Nephron progenitor cell (in vitro differentiated cells): ENCODE data around the gene RGS8.

Source experiments
- DNase-seq: peaks from one replicate; pipeline ENCODE4 v3.0.0; 2021
- H3K27ac Mint-ChIP-seq: 2 replicates; pipeline ENCODE4 v1.8.0; 2021; ENCODE audit warnings: mild to moderate bottlenecking, moderate library complexity, mixed read lengths
- H3K27me3 Mint-ChIP-seq: 2 replicates; pipeline ENCODE4 v1.8.0; 2021; ENCODE audit warnings: mild to moderate bottlenecking, low read depth, mixed read lengths; ENCODE audit not compliant: poor library complexity
- H3K36me3 Mint-ChIP-seq: 2 replicates; pipeline ENCODE4 v1.8.0; 2021; ENCODE audit warnings: low read depth, mixed read lengths
- H3K4me1 Mint-ChIP-seq: 2 replicates; pipeline ENCODE4 v1.8.0; 2021; ENCODE audit warnings: mixed read lengths
- H3K4me3 Mint-ChIP-seq: 2 replicates; pipeline ENCODE4 v1.8.0; 2021; ENCODE audit warnings: mild to moderate bottlenecking, moderate library complexity, mixed read lengths
- H3K9me3 Mint-ChIP-seq: 2 replicates; pipeline ENCODE4 v1.8.0; 2021; ENCODE audit warnings: mild to moderate bottlenecking, moderate library complexity, mixed read lengths
- TF ChIP-seq, protein P1 (sequence below): fragments of 200-600 bp; sonication (generic); IDR thresholded peaks from 2 replicates; pipeline ENCODE4 v1.5.0; 2021; ENCODE audit warnings: antibody characterized with exemption

Gene RGS8

GRCh38 chr1:182649041-182649440 lies 35.3 kb downstream of the RGS8 start:
- no peaks in the 10 kb centered on the region for H3K9me3 Mint-ChIP-seq
- no peak overlapping the region for H3K27ac Mint-ChIP-seq
- no peak overlapping the region for H3K4me3 Mint-ChIP-seq
- peaks cover 5% of the 10 kb centered on the region for H3K4me1 Mint-ChIP-seq
- DNase-seq: no peak
- no peaks in the 10 kb centered on the region for H3K27me3 Mint-ChIP-seq
- H3K36me3 Mint-ChIP-seq: no peaks in the 10 kb centered on the region
- TF ChIP-seq, protein P1, sequence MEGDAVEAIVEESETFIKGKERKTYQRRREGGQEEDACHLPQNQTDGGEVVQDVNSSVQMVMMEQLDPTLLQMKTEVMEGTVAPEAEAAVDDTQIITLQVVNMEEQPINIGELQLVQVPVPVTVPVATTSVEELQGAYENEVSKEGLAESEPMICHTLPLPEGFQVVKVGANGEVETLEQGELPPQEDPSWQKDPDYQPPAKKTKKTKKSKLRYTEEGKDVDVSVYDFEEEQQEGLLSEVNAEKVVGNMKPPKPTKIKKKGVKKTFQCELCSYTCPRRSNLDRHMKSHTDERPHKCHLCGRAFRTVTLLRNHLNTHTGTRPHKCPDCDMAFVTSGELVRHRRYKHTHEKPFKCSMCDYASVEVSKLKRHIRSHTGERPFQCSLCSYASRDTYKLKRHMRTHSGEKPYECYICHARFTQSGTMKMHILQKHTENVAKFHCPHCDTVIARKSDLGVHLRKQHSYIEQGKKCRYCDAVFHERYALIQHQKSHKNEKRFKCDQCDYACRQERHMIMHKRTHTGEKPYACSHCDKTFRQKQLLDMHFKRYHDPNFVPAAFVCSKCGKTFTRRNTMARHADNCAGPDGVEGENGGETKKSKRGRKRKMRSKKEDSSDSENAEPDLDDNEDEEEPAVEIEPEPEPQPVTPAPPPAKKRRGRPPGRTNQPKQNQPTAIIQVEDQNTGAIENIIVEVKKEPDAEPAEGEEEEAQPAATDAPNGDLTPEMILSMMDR: no peak

GRCh38 chr1:182646739-182647138 lies 37.6 kb downstream of the RGS8 start:
- peaks cover 10% of the 10 kb centered on the region for H3K4me1 Mint-ChIP-seq
- no peaks in the 10 kb centered on the region for H3K27me3 Mint-ChIP-seq
- H3K36me3 Mint-ChIP-seq: no peaks in the 10 kb centered on the region
- no peak for DNase-seq
- H3K4me3 Mint-ChIP-seq: no peak overlapping the region
- TF ChIP-seq, protein P1: no peak
- H3K27ac Mint-ChIP-seq: no peak overlapping the region
- no peaks in the 10 kb centered on the region for H3K9me3 Mint-ChIP-seq

DNA sequence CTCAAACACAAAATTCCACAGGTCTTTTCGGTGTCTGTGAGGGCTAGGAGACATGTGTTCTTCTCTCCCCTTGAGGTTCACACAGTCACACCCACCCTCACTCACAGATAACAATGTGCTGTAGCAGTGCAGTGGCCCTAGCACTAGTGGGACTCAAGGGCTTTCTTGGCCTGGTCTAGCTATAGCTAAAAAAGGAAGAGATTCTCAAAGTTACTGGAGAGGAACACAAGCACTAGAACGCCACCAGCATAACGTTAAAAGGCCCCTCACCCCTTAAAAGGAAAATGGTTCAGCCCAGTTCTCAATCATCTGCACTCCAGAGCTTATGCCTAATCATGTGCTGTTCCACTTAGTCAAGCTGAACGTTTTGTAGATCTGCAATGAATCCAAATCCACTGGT lies 39.5 kb downstream of the RGS8 start:
- no peak for DNase-seq
- Mint-ChIP-seq H3K27me3 (no peaks in the 10 kb centered on the region), H3K4me1 (peaks cover 10% of the 10 kb centered on the region), H3K36me3 (no peaks in the 10 kb centered on the region), H3K27ac (no peak overlapping the region), H3K9me3 (no peaks in the 10 kb centered on the region), H3K4me3 (no peak overlapping the region)
- TF ChIP-seq, protein P1: no peak

- no peaks in the 10 kb centered on the region for H3K36me3 Mint-ChIP-seq
- no peak overlapping the region for H3K4me3 Mint-ChIP-seq
- peaks cover 16% of the 10 kb centered on the region for H3K4me1 Mint-ChIP-seq
- no peaks in the 10 kb centered on the region for H3K9me3 Mint-ChIP-seq
- TF ChIP-seq, protein P1: no peak
- no peak overlapping the region for H3K27ac Mint-ChIP-seq
- H3K27me3 Mint-ChIP-seq: peaks cover 3% of the 10 kb centered on the region
- no peak for DNase-seq
Observed at GRCh38 chr1:182643699-182644098, 40.7 kb downstream of the RGS8 start.

- Mint-ChIP-seq H3K36me3 (no peaks in the 10 kb centered on the region), H3K4me3 (no peak overlapping the region), H3K4me1 (peaks cover 21% of the 10 kb centered on the region), H3K9me3 (no peaks in the 10 kb centered on the region), H3K27me3 (peaks cover 3% of the 10 kb centered on the region), H3K27ac (no peak overlapping the region)
- DNase-seq: no peak
- TF ChIP-seq, protein P1: no peak
Observed at GRCh38 chr1:182642461-182642860, 41.9 kb downstream of the RGS8 start.

DNA sequence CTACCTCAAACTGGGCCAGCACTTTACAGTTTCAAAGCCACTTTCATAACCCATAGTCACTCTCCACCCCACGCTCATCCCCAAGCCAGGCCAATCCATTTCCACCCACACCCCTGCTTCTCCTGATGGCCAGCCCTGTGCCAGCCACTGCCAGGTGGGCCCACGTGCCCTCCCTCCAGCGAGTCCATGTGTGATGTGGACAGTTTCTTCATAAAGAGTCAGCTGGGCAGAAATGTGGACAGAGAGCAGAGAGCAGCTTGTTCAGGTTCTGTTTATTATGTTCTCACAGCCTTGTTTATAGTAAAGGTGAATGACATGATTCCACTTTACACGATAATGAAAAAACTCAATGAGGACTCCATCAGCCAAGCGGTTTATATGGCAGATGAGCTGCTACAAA lies 42.8 kb downstream of the RGS8 start:
- DNase-seq: no peak
- Mint-ChIP-seq H3K27me3 (peaks cover 3% of the 10 kb centered on the region), H3K4me1 (peaks cover 27% of the 10 kb centered on the region), H3K36me3 (no peaks in the 10 kb centered on the region), H3K9me3 (no peaks in the 10 kb centered on the region), H3K27ac (no peak overlapping the region), H3K4me3 (no peak overlapping the region)
- TF ChIP-seq, protein P1: no peak
